Suprapubic skin (tissue), 4 donors: ENCODE data around the gene FBXO40. TPM values are rescaled to one million over a fixed set of nuclear protein-coding genes. Genes with fewer than 3 reads are reported as not detected.

Experiments
- DNase-seq, 2 donors: peaks; one replicate each; pipeline ENCODE4 v3.0.0-alpha.2; 2019; ENCODE audit warnings: low spot score in 2 of 2
- H3K27ac ChIP-seq: fragments of 200-600 bp; sonication (generic); one replicate; pipeline ENCODE4 v1.5.1; 2019
- H3K27me3 ChIP-seq: fragments of 200-600 bp; sonication (generic); one replicate; pipeline ENCODE4 v1.5.1; 2019
- H3K36me3 ChIP-seq: fragments of 200-600 bp; sonication (generic); one replicate; pipeline ENCODE4 v1.5.1; 2019
- H3K4me1 ChIP-seq: fragments of 200-600 bp; sonication (generic); one replicate; pipeline ENCODE4 v1.5.1; 2019
- H3K4me3 ChIP-seq: fragments of 200-600 bp; sonication (generic); one replicate; pipeline ENCODE4 v1.5.1; 2019; ENCODE audit warnings: mild to moderate bottlenecking
- H3K9me3 ChIP-seq: fragments of 200-600 bp; sonication (generic); one replicate; pipeline ENCODE4 v1.5.1; 2019
- EP300 ChIP-seq: sonication (generic); formaldehyde crosslinking; IDR thresholded peaks from one replicate; pipeline ENCODE4 v1.6.1; 2017; ENCODE audit warnings: antibody characterized with exemption
- POLR2A ChIP-seq, 2 donors: fragments of 450-650 bp; IDR thresholded peaks; one replicate each; pipeline ENCODE4 v1.6.1; 2017; ENCODE audit warnings: antibody characterized with exemption in 2 of 2, mild to moderate bottlenecking in 2 of 2, moderate library complexity in 2 of 2
- POLR2AphosphoS5 ChIP-seq, 3 donors: sonication (generic); formaldehyde crosslinking; IDR thresholded peaks; one replicate each; pipeline ENCODE4 v1.6.1; 2017; ENCODE audit warnings: antibody characterized with exemption in 3 of 3
- WGBS: methylation state at CpG from one replicate; pipeline ENCODE4 v1.1.5; 2018; 5-methylcytosine and 5-hydroxymethylcytosine counted together
- total RNA-seq, 4 donors: library from RNA; depleted of rRNA; stranded (reverse); fragments of >200 nt; gene quantifications; one replicate each; pipeline ENCODE4 v1.1.0, GENCODE V29; 2016
- TF ChIP-seq, protein P1 (sequence below), 2 donors: fragments of 200-600 bp in 1 of 2; fragments of 450-650 bp in 1 of 2; sonication (generic) in 1 of 2; IDR thresholded peaks; one replicate each; pipeline ENCODE4 v1.5.1; 2016 to 2019; ENCODE audit warnings: antibody characterized with exemption in 2 of 2, mild to moderate bottlenecking in 1 of 2, moderate library complexity in 1 of 2

The FBXO40 gene
- total RNA-seq, 4 donors from 2014 or later, result 0.11 TPM; not detected in 3

DNA sequence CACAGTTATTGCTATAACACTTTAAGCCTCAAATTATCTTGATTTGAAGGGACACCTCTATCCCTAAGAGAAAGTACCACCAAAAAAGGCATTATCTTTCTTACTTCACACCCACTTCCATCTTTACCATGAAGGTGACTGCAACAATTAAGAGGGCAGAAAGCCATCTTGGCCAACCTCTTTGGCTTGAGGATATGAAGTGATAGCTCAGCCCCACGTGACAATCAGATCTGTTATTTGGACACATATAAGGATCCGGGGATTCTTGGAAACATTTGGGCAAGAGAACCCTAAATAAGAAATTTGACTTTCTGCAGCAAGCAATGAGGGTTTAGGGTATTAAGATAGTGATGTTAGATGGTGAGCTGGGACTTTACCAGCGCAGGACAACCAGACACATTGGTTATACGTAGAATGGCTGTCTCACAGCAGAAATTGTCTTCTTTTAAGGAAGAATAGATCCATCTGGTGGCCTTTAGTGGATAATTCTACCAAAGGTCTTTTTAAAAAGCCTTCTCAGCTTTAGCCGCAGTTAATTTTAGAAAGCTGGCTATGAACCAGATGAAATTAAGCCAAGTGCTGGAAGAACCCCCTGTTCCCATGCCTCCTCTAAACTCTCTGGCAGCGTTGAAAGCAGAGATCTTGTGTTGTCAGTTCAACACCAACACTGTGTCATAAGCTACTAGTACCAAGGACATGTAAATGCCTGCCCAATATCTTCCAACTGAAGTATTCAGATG is 55.2 kb downstream of the FBXO40 start:
- Histone ChIP-seq H3K9me3 (no peaks in the 10 kb centered on the region), H3K36me3 (no peaks in the 10 kb centered on the region), H3K27ac (peak overlapping the region; percentile 25), H3K27me3 (no peaks in the 10 kb centered on the region), H3K4me1 (peaks cover 13% of the 10 kb centered on the region), H3K4me3 (no peak overlapping the region)
- no peak for DNase-seq
- 56% methylated on average over 6 of the region's 6 CpGs for WGBS
- TF ChIP-seq POLR2AphosphoS5 (IDR thresholded peaks at IDR 0.05) (no peak), POLR2A (IDR thresholded peaks at IDR 0.05) (no peak), EP300 (no peak)
- TF ChIP-seq, protein P1, sequence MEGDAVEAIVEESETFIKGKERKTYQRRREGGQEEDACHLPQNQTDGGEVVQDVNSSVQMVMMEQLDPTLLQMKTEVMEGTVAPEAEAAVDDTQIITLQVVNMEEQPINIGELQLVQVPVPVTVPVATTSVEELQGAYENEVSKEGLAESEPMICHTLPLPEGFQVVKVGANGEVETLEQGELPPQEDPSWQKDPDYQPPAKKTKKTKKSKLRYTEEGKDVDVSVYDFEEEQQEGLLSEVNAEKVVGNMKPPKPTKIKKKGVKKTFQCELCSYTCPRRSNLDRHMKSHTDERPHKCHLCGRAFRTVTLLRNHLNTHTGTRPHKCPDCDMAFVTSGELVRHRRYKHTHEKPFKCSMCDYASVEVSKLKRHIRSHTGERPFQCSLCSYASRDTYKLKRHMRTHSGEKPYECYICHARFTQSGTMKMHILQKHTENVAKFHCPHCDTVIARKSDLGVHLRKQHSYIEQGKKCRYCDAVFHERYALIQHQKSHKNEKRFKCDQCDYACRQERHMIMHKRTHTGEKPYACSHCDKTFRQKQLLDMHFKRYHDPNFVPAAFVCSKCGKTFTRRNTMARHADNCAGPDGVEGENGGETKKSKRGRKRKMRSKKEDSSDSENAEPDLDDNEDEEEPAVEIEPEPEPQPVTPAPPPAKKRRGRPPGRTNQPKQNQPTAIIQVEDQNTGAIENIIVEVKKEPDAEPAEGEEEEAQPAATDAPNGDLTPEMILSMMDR (IDR thresholded peaks at IDR 0.05), result no peak

DNA sequence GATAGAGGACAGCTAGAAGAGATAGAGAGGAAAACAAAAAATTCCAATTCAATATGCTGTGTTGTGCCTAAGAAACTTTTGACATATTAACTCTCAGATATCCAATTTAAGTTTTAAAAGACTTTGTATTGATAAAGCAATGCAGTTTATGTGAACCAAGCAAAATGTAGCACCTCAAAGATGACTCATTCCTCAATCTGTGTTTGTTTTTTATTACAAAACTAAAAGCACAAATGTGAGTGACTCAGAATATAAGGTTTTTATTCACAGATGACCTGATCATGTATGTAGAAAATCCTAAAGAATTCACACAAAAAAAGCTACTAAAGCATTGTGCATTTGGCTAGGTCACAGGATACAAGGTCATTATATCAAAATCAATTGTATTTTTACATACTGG is 56.5 kb downstream of the FBXO40 start:
- no peaks in the 10 kb centered on the region for H3K9me3 ChIP-seq
- H3K4me1 ChIP-seq, result peaks cover 13% of the 10 kb centered on the region
- TF ChIP-seq POLR2AphosphoS5 (IDR thresholded peaks at IDR 0.05) (no peak), EP300 (no peak)
- TF ChIP-seq, protein P1 (IDR thresholded peaks at IDR 0.05), result no peak
- no peak for DNase-seq
- no peak overlapping the region for H3K27ac ChIP-seq
- no peaks in the 10 kb centered on the region for H3K27me3 ChIP-seq
- H3K4me3 ChIP-seq, result no peak overlapping the region
- H3K36me3 ChIP-seq, result no peaks in the 10 kb centered on the region

DNA sequence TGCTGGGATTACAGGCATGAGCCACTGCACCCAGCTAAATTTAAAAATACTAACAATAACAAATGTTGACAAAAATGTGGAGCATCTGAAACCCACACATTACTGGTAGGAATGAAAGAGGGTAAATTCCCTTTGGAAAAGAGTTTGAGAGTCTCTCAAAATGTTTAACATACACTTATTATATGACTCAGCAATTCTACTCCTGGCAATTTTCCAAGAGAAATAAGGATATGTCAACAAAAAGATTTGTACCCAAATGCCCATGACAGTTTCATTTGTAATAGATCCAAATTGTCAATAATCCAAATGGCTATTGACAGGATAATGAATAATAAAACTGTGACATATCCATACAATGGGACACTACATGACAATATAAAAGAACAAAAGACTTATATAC is 58.5 kb downstream of the FBXO40 start:
- TF ChIP-seq EP300, result no peak
- H3K27ac ChIP-seq, result no peak overlapping the region
- no peaks in the 10 kb centered on the region for H3K36me3 ChIP-seq
- H3K4me1 ChIP-seq, result peaks cover 13% of the 10 kb centered on the region
- no peaks in the 10 kb centered on the region for H3K27me3 ChIP-seq
- H3K4me3 ChIP-seq, result no peak overlapping the region
- no peaks in the 10 kb centered on the region for H3K9me3 ChIP-seq
- no peak for DNase-seq

DNA sequence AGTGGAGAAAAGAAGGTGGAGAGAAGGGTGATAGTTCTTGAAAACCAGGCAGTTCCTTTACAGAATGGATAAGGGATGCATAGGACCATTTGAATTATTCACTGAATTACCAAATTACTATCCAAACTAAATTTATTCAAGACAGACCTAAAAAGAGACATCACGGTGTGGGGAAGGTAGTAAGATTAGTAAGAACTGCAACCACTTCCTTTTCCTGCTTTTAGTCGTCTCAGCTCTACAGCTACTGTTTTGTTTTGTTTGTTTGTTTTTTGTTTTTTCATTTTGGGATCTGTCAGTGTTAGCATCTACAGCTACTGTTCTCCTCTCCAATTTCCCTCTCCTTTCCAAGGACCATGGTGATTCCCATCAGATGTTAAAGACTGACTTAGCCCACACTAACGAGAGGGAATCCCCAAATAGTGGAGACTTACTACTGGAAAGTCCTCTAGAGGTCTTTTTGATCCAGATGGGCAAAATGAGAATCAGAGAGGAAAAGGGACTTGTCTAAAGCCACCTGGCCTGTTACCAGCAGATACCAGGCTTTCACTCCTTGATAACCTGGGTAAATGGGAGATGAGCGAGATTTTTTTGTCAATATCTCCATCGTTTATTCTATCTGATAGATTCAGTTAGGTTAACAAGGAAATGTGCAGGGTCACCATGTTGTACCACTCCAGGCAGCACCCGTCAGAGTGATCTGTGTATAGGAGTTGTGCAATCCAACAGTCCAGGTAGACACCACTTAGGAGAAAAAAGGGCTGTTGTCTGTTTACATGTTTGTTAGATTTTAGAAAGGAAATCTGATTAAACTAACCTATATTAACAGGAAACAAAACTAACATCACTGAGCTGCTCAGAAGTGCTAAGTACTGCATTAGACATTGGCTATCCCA is 61.6 kb downstream of the FBXO40 start:
- no peak for TF ChIP-seq POLR2AphosphoS5 (IDR thresholded peaks at IDR 0.05)
- TF ChIP-seq, protein P1 (IDR thresholded peaks at IDR 0.05), result no peak
- no peak for TF ChIP-seq EP300
- no peak for TF ChIP-seq POLR2A (IDR thresholded peaks at IDR 0.05)
- Histone ChIP-seq H3K27me3 (no peaks in the 10 kb centered on the region), H3K4me3 (no peak overlapping the region), H3K4me1 (no peaks in the 10 kb centered on the region), H3K36me3 (no peaks in the 10 kb centered on the region), H3K9me3 (no peaks in the 10 kb centered on the region), H3K27ac (no peak overlapping the region)
- 78% methylated on average over 6 of the region's 6 CpGs for WGBS
- no peak for DNase-seq

DNA sequence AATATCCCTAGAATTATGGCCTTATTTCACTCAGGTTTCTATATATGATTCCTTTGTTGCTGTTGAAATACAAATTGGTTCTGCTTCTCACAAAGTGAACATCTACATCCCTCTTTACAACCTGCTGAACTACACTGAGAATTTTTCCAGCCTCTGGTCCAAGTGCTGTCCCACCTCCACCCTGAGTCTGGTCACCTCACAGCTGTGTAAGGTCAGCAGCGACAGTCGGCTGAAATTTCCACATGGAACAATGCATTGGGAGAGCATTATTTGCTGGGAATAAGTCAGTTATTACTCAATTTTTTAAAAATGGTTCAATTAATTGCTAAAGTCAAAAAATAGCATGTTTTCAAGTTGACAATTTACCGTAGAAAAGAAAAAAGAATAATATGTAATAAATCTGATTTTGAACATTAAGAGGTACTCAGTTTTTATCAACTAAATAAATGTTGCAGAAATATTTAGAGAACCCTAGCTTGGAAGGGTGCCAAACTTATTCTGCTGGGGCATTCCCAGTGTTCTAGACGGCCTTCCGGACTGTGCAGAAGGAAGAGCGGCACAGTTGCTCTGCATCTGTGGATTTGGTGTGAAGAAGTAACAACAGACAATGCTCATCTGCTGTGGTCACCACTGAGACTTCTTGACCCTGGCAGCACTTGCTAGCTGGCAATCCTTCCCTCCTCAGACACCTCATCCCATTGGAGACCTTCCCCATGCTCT is 65.7 kb downstream of the FBXO40 start:
- peak overlapping the region; percentile 37 for H3K4me3 ChIP-seq
- 85% methylated on average over 6 of the region's 6 CpGs for WGBS
- TF ChIP-seq, protein P1 (IDR thresholded peaks at IDR 0.05), result no peak
- TF ChIP-seq EP300, result no peak

More for the DNA sequence above, 65.7 kb downstream of the FBXO40 start:
- Histone ChIP-seq H3K27me3 (no peaks in the 10 kb centered on the region), H3K27ac (no peak overlapping the region), H3K4me1 (no peaks in the 10 kb centered on the region), H3K36me3 (peaks cover 14% of the 10 kb centered on the region), H3K9me3 (no peaks in the 10 kb centered on the region)
- DNase-seq, result no peak
